Lung (tissue), 12 donors: ENCODE results near the gene SLC6A15. TPM values are rescaled to one million over a fixed set of nuclear protein-coding genes. Genes with fewer than 3 reads are reported as not detected.

Experiments used
- ATAC-seq: fragments of 200-7000 bp; cut with Tn5 transposase; one replicate; pipeline ENCODE4 v1.9.1; 2020; ENCODE audit warnings: moderate number of reproducible peaks; ENCODE audit not compliant: insufficient read depth, low FRiP score
- DNase-seq, 3 donors: peaks; one replicate each; pipeline ENCODE4 v3.0.0-alpha.2; 2013 to 2017
- H3K27ac ChIP-seq, 2 donors: one replicate each; pipeline ENCODE4 v1.5.1; 2013; ENCODE audit warnings: mild to moderate bottlenecking in 2 of 2, moderate library complexity in 2 of 2, control low read depth in 1 of 2, inconsistent platforms in 1 of 2, low read depth in 1 of 2, low read length in 1 of 2
- H3K27me3 ChIP-seq, 3 donors: one replicate each; pipeline ENCODE4 v1.5.1; 2013; ENCODE audit warnings: low read length in 2 of 3; ENCODE audit not compliant: control insufficient read depth in 3 of 3, insufficient read depth in 3 of 3
- H3K36me3 ChIP-seq, 4 donors: one replicate each; pipeline ENCODE4 v1.5.1; 2013; ENCODE audit warnings: low read length in 4 of 4, mild to moderate bottlenecking in 1 of 4, moderate library complexity in 1 of 4; ENCODE audit not compliant: control insufficient read depth in 4 of 4, insufficient read depth in 4 of 4
- H3K4me1 ChIP-seq, 5 donors: one replicate each; pipeline ENCODE4 v1.5.1; 2013; ENCODE audit warnings: low read length in 5 of 5, mild to moderate bottlenecking in 2 of 5, moderate library complexity in 1 of 5; ENCODE audit not compliant: control insufficient read depth in 5 of 5, insufficient read depth in 5 of 5
- H3K4me3 ChIP-seq: one replicate; pipeline ENCODE4 v1.5.1; 2013; ENCODE audit warnings: mild to moderate bottlenecking, control low read depth, moderate library complexity
- H3K9ac ChIP-seq, 2 donors: one replicate each; pipeline ENCODE4 v1.5.1; 2013; ENCODE audit warnings: low read length in 2 of 2, control low read depth in 1 of 2; ENCODE audit not compliant: insufficient read depth in 1 of 2
- H3K9me3 ChIP-seq, 4 donors: one replicate each; pipeline ENCODE4 v1.5.1; 2013; ENCODE audit warnings: low read length in 3 of 4, mild to moderate bottlenecking in 1 of 4, moderate library complexity in 1 of 4; ENCODE audit not compliant: control insufficient read depth in 4 of 4, insufficient read depth in 3 of 4
- WGBS, 2 donors: extraction: QIAGEN DNeasy Blood & Tissue Kit; methylation state at CpG; one replicate each; pipeline ENCODE4 v1.1.7; 2013; 5-methylcytosine and 5-hydroxymethylcytosine counted together
- polyA plus RNA-seq, 2 donors: library from polyadenylated mRNA; stranded (reverse); fragments of 200-250 nt; gene quantifications; one replicate each; pipeline ENCODE4 v1.2.1, GENCODE V29; 2013
- total RNA-seq, 2 donors: library from RNA; depleted of rRNA in 1 of 2; stranded (reverse); fragments of >200 nt in 1 of 2; gene quantifications; one replicate each; pipeline ENCODE4 v1.2.1, GENCODE V29; 2014 to 2021
- TF ChIP-seq, protein P1 (sequence below): IDR thresholded peaks from 2 replicates; pipeline ENCODE4 v1.5.1; 2012; ENCODE audit warnings: mild to moderate bottlenecking; ENCODE audit errors: control extremely low read depth, extremely low read depth
- donor health status: control.
- donor health status: control.
- donor health status: Bipolar disorder and iron deficiency.
- donor health status: healthy.
- donor health status: DM: yes; HTN: yes; CAD: no.

Gene SLC6A15
- total and polyA plus RNA-seq, 4 donors = 0.02 to 0.34 (median 0.11) TPM; not detected in 1

DNA sequence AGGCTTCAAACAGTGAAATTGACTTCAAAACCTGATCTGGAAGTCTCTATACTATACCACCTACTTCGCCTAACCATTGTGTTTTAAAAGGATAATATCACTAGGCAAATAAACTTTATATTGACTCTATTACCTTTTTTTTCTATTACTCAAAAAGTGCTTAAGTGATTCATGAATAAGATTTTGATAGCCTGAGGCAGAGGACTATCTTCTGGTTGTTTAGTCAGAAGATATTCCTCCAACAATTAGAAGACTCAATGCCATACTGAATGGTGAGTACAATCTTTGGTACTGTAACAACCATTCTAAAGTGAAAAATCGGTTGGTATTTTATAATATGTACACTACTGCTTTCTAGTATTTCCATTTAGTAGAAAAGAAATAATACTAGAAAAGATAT lies 22.8 kb downstream of the SLC6A15 start:
- no peak overlapping the region for H3K4me3 ChIP-seq
- H3K4me1 ChIP-seq = no peaks in the 10 kb centered on the region
- no peaks in the 10 kb centered on the region for H3K36me3 ChIP-seq
- no peak for ATAC-seq
- no peak overlapping the region for H3K27ac ChIP-seq
- no peaks in the 10 kb centered on the region for H3K27me3 ChIP-seq
- WGBS, 2 donors = 81 to 88% methylated on average over 2 of the region's 2 CpGs
- H3K9ac ChIP-seq = no peak overlapping the region
- no peak for DNase-seq
- no peaks in the 10 kb centered on the region for H3K9me3 ChIP-seq
- TF ChIP-seq, protein P1, sequence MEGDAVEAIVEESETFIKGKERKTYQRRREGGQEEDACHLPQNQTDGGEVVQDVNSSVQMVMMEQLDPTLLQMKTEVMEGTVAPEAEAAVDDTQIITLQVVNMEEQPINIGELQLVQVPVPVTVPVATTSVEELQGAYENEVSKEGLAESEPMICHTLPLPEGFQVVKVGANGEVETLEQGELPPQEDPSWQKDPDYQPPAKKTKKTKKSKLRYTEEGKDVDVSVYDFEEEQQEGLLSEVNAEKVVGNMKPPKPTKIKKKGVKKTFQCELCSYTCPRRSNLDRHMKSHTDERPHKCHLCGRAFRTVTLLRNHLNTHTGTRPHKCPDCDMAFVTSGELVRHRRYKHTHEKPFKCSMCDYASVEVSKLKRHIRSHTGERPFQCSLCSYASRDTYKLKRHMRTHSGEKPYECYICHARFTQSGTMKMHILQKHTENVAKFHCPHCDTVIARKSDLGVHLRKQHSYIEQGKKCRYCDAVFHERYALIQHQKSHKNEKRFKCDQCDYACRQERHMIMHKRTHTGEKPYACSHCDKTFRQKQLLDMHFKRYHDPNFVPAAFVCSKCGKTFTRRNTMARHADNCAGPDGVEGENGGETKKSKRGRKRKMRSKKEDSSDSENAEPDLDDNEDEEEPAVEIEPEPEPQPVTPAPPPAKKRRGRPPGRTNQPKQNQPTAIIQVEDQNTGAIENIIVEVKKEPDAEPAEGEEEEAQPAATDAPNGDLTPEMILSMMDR = no peak

DNA sequence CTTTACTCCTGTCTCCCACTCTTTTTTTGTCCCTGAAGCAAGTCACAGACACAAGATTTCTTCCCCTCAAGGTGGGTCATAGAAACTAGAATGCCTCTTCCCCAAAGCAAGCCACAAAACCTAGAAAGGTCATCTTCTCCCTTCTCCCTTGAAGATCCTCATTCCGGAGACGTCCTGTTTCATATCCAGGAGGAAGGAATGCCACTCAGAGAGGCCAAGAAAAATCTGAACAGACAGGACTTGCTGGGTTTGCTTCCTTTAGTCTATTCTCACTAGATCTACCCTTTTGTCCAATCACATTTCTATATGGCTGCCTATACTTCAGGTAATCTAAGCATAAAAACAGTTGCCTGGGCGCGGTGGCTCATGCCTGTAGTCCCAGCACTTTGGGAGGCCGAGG lies 23.7 kb downstream of the SLC6A15 start:
- H3K4me3 ChIP-seq = no peak overlapping the region
- ATAC-seq (no peak), DNase-seq (no peak)
- no peak overlapping the region for H3K27ac ChIP-seq
- TF ChIP-seq, protein P1 = no peak
- no peak overlapping the region for H3K9ac ChIP-seq
- H3K4me1 ChIP-seq = no peaks in the 10 kb centered on the region
- 85 to 94% methylated on average over 5 of the region's 5 CpGs for WGBS, 2 donors
- no peaks in the 10 kb centered on the region for H3K9me3 ChIP-seq
- H3K36me3 ChIP-seq = no peaks in the 10 kb centered on the region
- no peaks in the 10 kb centered on the region for H3K27me3 ChIP-seq

DNA sequence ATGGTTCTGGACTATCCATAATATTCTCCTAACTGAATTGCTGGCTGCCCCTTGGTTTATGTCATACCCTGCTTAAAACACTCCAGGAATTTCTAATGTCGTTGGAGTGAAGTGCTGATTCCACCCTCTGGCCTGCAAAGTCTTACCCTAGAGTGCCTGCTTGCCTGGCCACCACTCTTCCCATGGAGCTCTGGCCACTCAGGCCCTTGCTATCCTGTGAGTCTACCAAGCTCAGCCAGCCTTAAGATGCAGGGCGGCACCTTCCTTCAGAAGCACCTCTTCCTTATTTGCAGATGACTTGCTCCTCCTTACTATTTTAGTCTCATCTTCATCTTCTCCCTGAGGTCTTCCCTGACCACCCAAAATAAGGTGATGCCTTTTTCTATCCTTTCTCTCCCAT lies 35.3 kb downstream of the SLC6A15 start:
- Histone ChIP-seq H3K27me3 (no peaks in the 10 kb centered on the region), H3K4me1 (no peaks in the 10 kb centered on the region), H3K4me3 (no peak overlapping the region), H3K27ac (no peak overlapping the region), H3K36me3 (no peaks in the 10 kb centered on the region), H3K9ac (no peak overlapping the region), H3K9me3 (no peaks in the 10 kb centered on the region)
- DNase-seq (no peak), ATAC-seq (no peak)
- 58 to 64% methylated on average over 2 of the region's 2 CpGs for WGBS, 2 donors
- TF ChIP-seq, protein P1 = no peak

DNA sequence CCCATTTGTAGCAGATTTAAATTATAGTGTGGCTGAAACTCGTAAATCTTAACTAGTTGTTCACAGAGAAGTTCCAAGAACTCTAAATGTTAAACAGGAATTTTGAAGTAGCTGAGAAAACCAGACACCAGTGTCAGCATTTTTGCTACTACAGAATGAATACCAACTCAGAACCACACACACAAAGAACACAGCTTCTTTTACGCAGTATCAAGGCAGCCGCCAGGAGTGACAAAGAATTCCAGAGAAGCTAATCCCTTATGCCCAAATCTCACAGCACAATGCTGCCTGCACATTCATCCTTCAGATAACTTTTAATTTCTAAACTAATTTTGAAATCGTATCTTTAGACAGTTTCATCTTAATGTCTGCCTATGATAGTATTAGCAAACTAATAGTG lies 37.4 kb downstream of the SLC6A15 start:
- Histone ChIP-seq H3K27me3 (no peaks in the 10 kb centered on the region), H3K4me3 (no peak overlapping the region), H3K4me1 (no peaks in the 10 kb centered on the region), H3K36me3 (no peaks in the 10 kb centered on the region), H3K9ac (no peak overlapping the region), H3K9me3 (no peaks in the 10 kb centered on the region), H3K27ac (no peak overlapping the region)
- 76 to 78% methylated on average over 4 of the region's 4 CpGs for WGBS, 2 donors
- ATAC-seq (no peak), DNase-seq (no peak)
- TF ChIP-seq, protein P1 = no peak
